ENCODE data around the gene SND1.

Gene SND1

GRCh38 chr7:128103498-128104107, 451.6 kb downstream of the SND1 start:
- in situ Hi-C loops (cut with HindIII; ENCODE audit: low sequenced_read_pairs), result loop anchor here (5.0 kb wide), 1 partner anchor 34 kb away; no protein-coding TSS in a partner anchor

- in situ Hi-C loops (cut with HindIII; ENCODE audit: low sequenced_read_pairs), result loop anchor here (5.0 kb wide), 1 partner anchor 33 kb away; no protein-coding TSS in a partner anchor
Measured at GRCh38 chr7:128104108-128104742, 452.2 kb downstream of the SND1 start.

- in situ Hi-C loops (cut with HindIII; ENCODE audit: low sequenced_read_pairs), result loop anchor here (5.0 kb wide), 1 partner anchor 58 kb away; no protein-coding TSS in a partner anchor
Measured at GRCh38 chr7:128105228-128106022, 453.4 kb downstream of the SND1 start.

GRCh38 chr7:128106821-128107220, 454.8 kb downstream of the SND1 start:
- in situ Hi-C loops (cut with HindIII; ENCODE audit: low sequenced_read_pairs), result loop anchor here (5.0 kb wide), 1 partner anchor 60 kb away; no protein-coding TSS in a partner anchor

GRCh38 chr7:128107516-128107915, 455.5 kb downstream of the SND1 start:
- in situ Hi-C loops (cut with HindIII; ENCODE audit: low sequenced_read_pairs), result loop anchor here (5.0 kb wide), 1 partner anchor 60 kb away; no protein-coding TSS in a partner anchor

- in situ Hi-C loops (cut with HindIII; ENCODE audit: low sequenced_read_pairs), result loop anchor here (5.0 kb wide), 1 partner anchor 61 kb away; no protein-coding TSS in a partner anchor
Measured at GRCh38 chr7:128108129-128108528, 456.1 kb downstream of the SND1 start.

GRCh38 chr7:128108641-128109423, 456.8 kb downstream of the SND1 start:
- in situ Hi-C loops (cut with HindIII; ENCODE audit: low sequenced_read_pairs), result loop anchor here (5.0 kb wide), 1 partner anchor 62 kb away; no protein-coding TSS in a partner anchor

GRCh38 chr7:128109424-128109969, 457.5 kb downstream of the SND1 start:
- in situ Hi-C loops (cut with HindIII; ENCODE audit: low sequenced_read_pairs), result loop anchor here (5.0 kb wide), 1 partner anchor 62 kb away; no protein-coding TSS in a partner anchor

- in situ Hi-C loops (cut with HindIII; ENCODE audit: low sequenced_read_pairs), result no loop called here
Measured at GRCh38 chr7:128110641-128111364, 458.8 kb downstream of the SND1 start.

- in situ Hi-C loops (cut with HindIII; ENCODE audit: low sequenced_read_pairs), result no loop called here
Measured at GRCh38 chr7:128112018-128112780, 460.2 kb downstream of the SND1 start.

GRCh38 chr7:128112781-128113221, 460.8 kb downstream of the SND1 start:
- in situ Hi-C loops (cut with HindIII; ENCODE audit: low sequenced_read_pairs), result no loop called here

GRCh38 chr7:128113839-128114238, 461.8 kb downstream of the SND1 start:
- in situ Hi-C loops (cut with HindIII; ENCODE audit: low sequenced_read_pairs), result no loop called here

- in situ Hi-C loops (cut with HindIII; ENCODE audit: low sequenced_read_pairs), result loop anchor here (5.0 kb wide), 1 partner anchor 87 kb away; no protein-coding TSS in a partner anchor
Measured at GRCh38 chr7:128114806-128115205, 462.8 kb downstream of the SND1 start.

- in situ Hi-C loops (cut with HindIII; ENCODE audit: low sequenced_read_pairs), result loop anchor here (5.0 kb wide), 1 partner anchor 87 kb away; no protein-coding TSS in a partner anchor
Measured at GRCh38 chr7:128115336-128115820, 463.4 kb downstream of the SND1 start.

GRCh38 chr7:128115821-128116723, 464.1 kb downstream of the SND1 start:
- in situ Hi-C loops (cut with HindIII; ENCODE audit: low sequenced_read_pairs), result loop anchor here (5.0 kb wide), 1 partner anchor 86 kb away; no protein-coding TSS in a partner anchor

GRCh38 chr7:128116740-128117139, 464.7 kb downstream of the SND1 start:
- in situ Hi-C loops (cut with HindIII; ENCODE audit: low sequenced_read_pairs), result loop anchor here (5.0 kb wide), 1 partner anchor 86 kb away; no protein-coding TSS in a partner anchor

- in situ Hi-C loops (cut with HindIII; ENCODE audit: low sequenced_read_pairs), result loop anchor here (5.0 kb wide), 1 partner anchor 85 kb away; no protein-coding TSS in a partner anchor
Measured at GRCh38 chr7:128117691-128118090, 465.7 kb downstream of the SND1 start.

All from endothelial cell of hepatic sinusoid (primary cell).